Smooth muscle cell (in vitro differentiated cells): ENCODE measurements around the gene CD19. TPM values are rescaled to one million over a fixed set of nuclear protein-coding genes. Genes with fewer than 3 reads are reported as not detected.

Experiments used
- DNase-seq: peaks from one replicate; lab custom pipeline; 2025; ENCODE audit not compliant: unreplicated experiment; lab: John Stamatoyannopoulos, UW
- H2AFZ ChIP-seq: fragments of 200-600 bp; sonication (generic); 2 replicates; pipeline ENCODE4 v1.6.0; 2016; ENCODE audit warnings: antibody characterized with exemption, low read depth, mild to moderate bottlenecking
- H3F3A ChIP-seq: fragments of 200-600 bp; sonication (generic); 2 replicates; pipeline ENCODE4 v1.6.0; 2017; ENCODE audit warnings: antibody characterized with exemption, low read depth
- H3K27ac ChIP-seq: fragments of 200-600 bp; sonication (generic); 2 replicates; pipeline ENCODE4 v1.5.1; 2016; ENCODE audit warnings: low read depth, mild to moderate bottlenecking
- H3K27me3 ChIP-seq: fragments of 200-600 bp; sonication (generic); 2 replicates; pipeline ENCODE4 v1.6.1; 2016; ENCODE audit warnings: low read depth, mild to moderate bottlenecking
- H3K36me3 ChIP-seq: fragments of 200-600 bp; sonication (generic); 2 replicates; pipeline ENCODE4 v1.5.1; 2016; ENCODE audit warnings: low read depth
- H3K4me1 ChIP-seq: fragments of 200-600 bp; sonication (generic); 2 replicates; pipeline ENCODE4 v1.5.1; 2016; ENCODE audit warnings: low read depth
- H3K4me2 ChIP-seq: fragments of 200-600 bp; sonication (generic); 2 replicates; pipeline ENCODE4 v1.6.0; 2016; ENCODE audit warnings: mild to moderate bottlenecking
- H3K4me3 ChIP-seq: fragments of 200-600 bp; sonication (generic); 2 replicates; pipeline ENCODE4 v1.5.1; 2016; ENCODE audit warnings: mild to moderate bottlenecking
- H3K79me2 ChIP-seq: fragments of 200-600 bp; sonication (generic); 2 replicates; pipeline ENCODE4 v1.6.0; 2016; ENCODE audit warnings: low read depth, mild to moderate bottlenecking
- H3K9ac ChIP-seq: fragments of 200-600 bp; sonication (generic); 2 replicates; pipeline ENCODE4 v1.6.0; 2016; ENCODE audit warnings: low read depth
- H3K9me3 ChIP-seq: fragments of 200-600 bp; sonication (generic); replicated peaks from 2 replicates; pipeline ENCODE4 v1.5.1; 2016; ENCODE audit warnings: low read depth
- H4K20me1 ChIP-seq: fragments of 200-600 bp; sonication (generic); 2 replicates; pipeline ENCODE4 v1.6.0; 2016; ENCODE audit warnings: low read depth
- CTCF ChIP-seq: fragments of 200-600 bp; sonication (generic); IDR thresholded peaks from 2 replicates; pipeline ENCODE4 v1.5.1; 2017; ENCODE audit warnings: borderline replicate concordance, mild to moderate bottlenecking, antibody characterized with exemption; ENCODE audit not compliant: insufficient read depth, poor library complexity, severe bottlenecking
- WGBS: methylation state at CpG from one replicate; pipeline ENCODE4 v1.1.7; 2016; ENCODE audit warnings: low lambda C conversion rate; 5-methylcytosine and 5-hydroxymethylcytosine counted together
- polyA plus RNA-seq: library from polyadenylated mRNA; unstranded; fragments of >200 nt; fragmentation: Nextera tagmentation; extraction: Ambion mirVana; gene quantifications from 2 replicates; pipeline ENCODE4 v1.2.1, GENCODE V29; 2016
- total RNA-seq: library from RNA; depleted of rRNA; stranded (reverse); fragments of >200 nt; gene quantifications from 2 replicates; pipeline ENCODE4 v1.2.3, GENCODE V29; 2014

The CD19 gene
- total and polyA plus RNA-seq, 2 experiments from 2014 or later: not detected

DNA sequence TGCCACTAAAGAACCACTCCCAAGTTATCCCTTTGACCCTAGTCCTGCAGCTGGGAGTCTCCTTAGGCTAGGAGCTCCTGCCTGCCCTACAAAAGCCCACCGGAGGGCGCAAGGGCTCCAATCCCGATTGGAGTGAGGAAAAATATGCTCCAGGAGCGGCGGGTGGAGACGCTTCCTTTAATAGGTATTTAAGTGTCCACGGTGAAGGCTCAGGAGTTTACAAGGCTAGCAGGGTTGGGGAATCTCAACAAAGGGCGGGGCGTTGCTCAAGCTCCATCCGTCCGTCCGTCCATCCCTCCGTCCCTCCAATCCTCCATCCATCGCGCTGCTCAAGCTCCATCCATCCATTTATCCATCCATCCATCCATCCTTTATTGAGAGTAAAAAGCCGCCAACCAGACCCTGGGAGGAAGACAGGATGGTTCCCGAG, 42.3 kb downstream of the CD19 start:
- peak; percentile 38 for DNase-seq
- Histone ChIP-seq H3K9ac (peak overlapping the region; percentile 78), H3K36me3 (no peaks in the 10 kb centered on the region)

DNA sequence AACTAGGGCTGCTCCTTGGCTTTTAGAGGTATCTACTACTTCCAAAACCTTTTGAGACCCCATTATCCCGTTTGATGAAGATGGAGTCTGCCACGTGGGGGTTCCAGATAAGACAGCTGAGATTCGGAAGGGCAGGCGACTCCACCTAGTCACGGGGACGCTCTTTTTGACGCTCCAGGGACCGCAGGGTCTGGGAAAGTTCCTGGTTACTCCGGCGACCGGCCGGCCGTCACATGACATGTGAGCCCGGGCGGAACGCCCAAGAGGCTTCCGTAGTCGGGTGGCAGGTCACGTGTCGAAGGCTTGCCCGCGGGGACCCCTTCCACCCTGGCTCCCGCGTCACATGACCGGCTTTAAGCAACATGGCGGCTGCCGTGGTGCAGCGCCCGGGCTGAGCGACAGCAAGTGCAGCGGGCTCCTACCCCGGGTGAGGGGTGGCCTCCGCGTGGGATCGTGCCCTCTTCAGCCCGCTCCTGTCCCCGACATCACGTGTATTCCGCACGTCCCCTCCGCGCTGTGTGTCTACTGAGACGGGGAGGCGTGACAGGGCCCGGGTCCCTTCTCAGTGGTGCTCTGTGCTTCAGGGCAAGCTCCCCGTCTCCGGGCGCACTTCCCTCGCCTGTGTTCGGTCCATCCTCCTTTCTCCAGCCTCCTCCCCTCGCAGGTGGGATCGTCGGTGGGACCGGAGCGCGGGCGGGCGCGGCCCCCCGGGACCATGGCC, 42.8 kb downstream of the CD19 start, which contains the start of gene SPNS1:
Gene SPNS1, plus strand, starts transcription at position 342 of the 721 bp plus-strand sequence. Its CDS starts 374 bp downstream, at position 716.
- H3K4me2 ChIP-seq: peak within 1 kb of the TSS; percentile 88
- under 1% methylated on average over 52 of the region's 60 CpGs for WGBS
- peaks cover 15% of the 10 kb centered on the region for H3K79me2 ChIP-seq

More for the DNA sequence above, 42.3 kb downstream of the CD19 start:
- TF ChIP-seq CTCF: peak; percentile 54
- Histone ChIP-seq H3K79me2 (peaks cover 15% of the 10 kb centered on the region), H3K27me3 (no peaks in the 10 kb centered on the region), H3F3A (peaks cover 4% of the 10 kb centered on the region), H2AFZ (peak overlapping the region; percentile 85), H3K4me3 (peak overlapping the region; percentile 66), H3K4me1 (peaks cover 5% of the 10 kb centered on the region), H3K4me2 (peak overlapping the region; percentile 88), H4K20me1 (no peaks in the 10 kb centered on the region), H3K9me3 (no peaks in the 10 kb centered on the region), H3K27ac (peak overlapping the region; percentile 66)
- 3% methylated on average over 17 of the region's 17 CpGs for whole genome bisulfite sequencing

DNA sequence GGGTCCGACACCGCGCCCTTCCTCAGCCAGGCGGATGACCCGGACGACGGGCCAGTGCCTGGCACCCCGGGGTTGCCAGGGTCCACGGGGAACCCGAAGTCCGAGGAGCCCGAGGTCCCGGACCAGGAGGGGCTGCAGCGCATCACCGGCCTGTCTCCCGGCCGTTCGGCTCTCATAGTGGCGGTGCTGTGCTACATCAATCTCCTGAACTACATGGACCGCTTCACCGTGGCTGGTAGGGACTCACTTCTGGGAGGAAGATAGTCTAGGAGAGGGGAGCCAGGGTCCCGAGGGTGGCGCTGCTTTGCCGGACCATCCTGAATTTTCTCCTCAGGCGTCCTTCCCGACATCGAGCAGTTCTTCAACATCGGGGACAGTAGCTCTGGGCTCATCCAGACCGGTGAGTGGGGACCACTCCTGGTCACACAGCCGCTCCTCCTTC, 43.4 kb downstream of the CD19 start:
- Histone ChIP-seq H3K4me2 (peak overlapping the region; percentile 88), H2AFZ (peak overlapping the region; percentile 85), H3K36me3 (no peaks in the 10 kb centered on the region), H3K4me1 (peaks cover 5% of the 10 kb centered on the region), H3K27me3 (no peaks in the 10 kb centered on the region), H3K4me3 (peak overlapping the region; percentile 66), H3K9me3 (no peaks in the 10 kb centered on the region), H3K9ac (peak overlapping the region; percentile 78), H4K20me1 (no peaks in the 10 kb centered on the region), H3F3A (peaks cover 4% of the 10 kb centered on the region), H3K27ac (no peak overlapping the region), H3K79me2 (peaks cover 15% of the 10 kb centered on the region)
- WGBS: 22% methylated on average over 28 of the region's 30 CpGs
- no peak for DNase-seq
- TF ChIP-seq CTCF: no peak

More for the DNA sequence above, 42.8 kb downstream of the CD19 start, which contains the start of gene SPNS1:
- peak; percentile 80 for DNase-seq
- peaks cover 4% of the 10 kb centered on the region for H3F3A ChIP-seq
- no peaks in the 10 kb centered on the region for H3K9me3 ChIP-seq
- H3K4me3 ChIP-seq: peak within 1 kb of the TSS; percentile 66
- peak within 1 kb of the TSS; percentile 78 for H3K9ac ChIP-seq
- H3K4me1 ChIP-seq: peaks cover 5% of the 10 kb centered on the region
- H2AFZ ChIP-seq: peak within 1 kb of the TSS; percentile 85
- H3K36me3 ChIP-seq: no peaks in the 10 kb centered on the region
- no peaks in the 10 kb centered on the region for H3K27me3 ChIP-seq
- peak within 1 kb of the TSS; percentile 66 for H3K27ac ChIP-seq
- no peak for TF ChIP-seq CTCF
- H4K20me1 ChIP-seq: no peaks in the 10 kb centered on the region
